ENCODE data around the gene DCAF5.

The DCAF5 gene

DNA sequence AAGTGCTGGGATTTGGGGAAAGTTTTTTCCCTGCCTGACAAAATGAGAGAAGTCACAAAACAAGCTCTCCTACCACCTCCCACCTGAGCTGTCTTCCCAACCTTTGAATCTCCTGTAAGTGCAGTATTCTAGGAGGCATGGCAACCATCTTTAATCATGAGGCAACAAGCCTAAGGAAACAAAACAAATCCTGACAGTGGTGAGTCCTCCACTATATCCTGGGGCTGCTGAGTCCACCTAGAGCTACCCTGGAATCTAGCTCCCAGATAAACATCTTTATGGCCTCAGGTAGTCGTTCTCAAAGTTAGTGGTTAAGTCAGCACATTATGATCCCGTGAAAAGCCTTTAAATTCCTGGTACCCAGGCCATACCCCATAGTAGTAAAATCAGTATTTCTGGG is 151.5 kb downstream of the DCAF5 start:
- Histone ChIP-seq H3K9me3 (ENCODE audit: control insufficient read depth, low read length) (no peaks in the 10 kb centered on the region), H3K27me3 (replicated peaks; ENCODE audit: control insufficient read depth, insufficient read depth, low read length, poor library complexity, severe bottlenecking) (no peaks in the 10 kb centered on the region), H3K36me3 (ENCODE audit: control insufficient read depth, insufficient read depth, low read length) (no peaks in the 10 kb centered on the region), H3K4me1 (ENCODE audit: control insufficient read depth, insufficient read depth, low read length, poor library complexity, severe bottlenecking) (no peaks in the 10 kb centered on the region), H3K27ac (ENCODE audit: insufficient read depth, low read length, poor library complexity, severe bottlenecking) (no peak overlapping the region), H3K4me3 (ENCODE audit: insufficient read depth, low read depth, low read length, poor library complexity, severe bottlenecking) (no peak overlapping the region)
- DNase-seq, result no peak

Measured in effector memory CD4-positive, alpha-beta T cell (primary cell).